HEK293 (cell line): ENCODE measurements around the gene IGIP.

Source experiments
- CTCF ChIA-PET: fragments of 350-600 bp; formaldehyde crosslinking; extraction: SDS; loops from one replicate; lab custom pipeline; 2021; ENCODE audit warnings: antibody characterized with exemption; lab: Yijun Ruan, JAX
- POLR2A ChIA-PET: fragments of 300-600 bp; formaldehyde crosslinking; extraction: SDS; loops from one replicate; lab custom pipeline; 2020; ENCODE audit warnings: antibody characterized with exemption, inconsistent platforms; lab: Yijun Ruan, JAX
- H3K27ac ChIP-seq: fragments of 200-500 bp; sonication (Bioruptor generic); 2 replicates; pipeline ENCODE4 v1.5.1; 2014; ENCODE audit warnings: low read depth, low read length, control low read depth, inconsistent platforms; ENCODE audit errors: extremely low read depth
- H3K36me3 ChIP-seq, 2 experiments: fragments of 200-500 bp in 1 of 2; sonication (Bioruptor generic) in 1 of 2; 1 replicate in 1 of 2; 2 replicates in 1 of 2; pipeline ENCODE4 v1.5.1; 2014 to 2017; ENCODE audit warnings: inconsistent platforms in 2 of 2, low read length in 2 of 2; ENCODE audit not compliant: control insufficient read depth in 2 of 2, insufficient read depth in 1 of 2
- H3K4me1 ChIP-seq: fragments of 200-500 bp; sonication (Bioruptor generic); 2 replicates; pipeline ENCODE4 v1.5.1; 2014; ENCODE audit warnings: mild to moderate bottlenecking, low read length, inconsistent platforms; ENCODE audit not compliant: control insufficient read depth, insufficient read depth
- H3K4me3 ChIP-seq: 2 replicates; pipeline ENCODE4 v1.5.1; 2011; ENCODE audit warnings: low read depth, mild to moderate bottlenecking, control low read depth, low read length, moderate library complexity
- H3K9me3 ChIP-seq: fragments of 200-500 bp; sonication (Bioruptor generic); 2 replicates; pipeline ENCODE4 v1.5.1; 2014; ENCODE audit warnings: low read depth, low read length, inconsistent platforms; ENCODE audit not compliant: control insufficient read depth, insufficient read depth
- GLIS1 ChIP-seq: fragments of 450-650 bp; formaldehyde crosslinking; IDR thresholded peaks from 2 replicates; pipeline ENCODE4 v1.5.1; 2016; ENCODE audit warnings: missing biosample characterization, missing genetic modification characterization
- KLF1 ChIP-seq: fragments of 450-650 bp; formaldehyde crosslinking; IDR thresholded peaks from 2 replicates; pipeline ENCODE4 v1.5.1; 2016; ENCODE audit warnings: missing biosample characterization, missing genetic modification characterization
- KLF8 ChIP-seq: fragments of 450-650 bp; formaldehyde crosslinking; IDR thresholded peaks from 2 replicates; pipeline ENCODE4 v1.5.1; 2016; ENCODE audit warnings: missing biosample characterization, missing genetic modification characterization
- OSR2 ChIP-seq: fragments of 450-650 bp; formaldehyde crosslinking; IDR thresholded peaks from 2 replicates; pipeline ENCODE4 v1.5.1; 2016; ENCODE audit warnings: missing biosample characterization, missing genetic modification characterization
- ZBTB20 ChIP-seq: fragments of 450-650 bp; formaldehyde crosslinking; IDR thresholded peaks from 2 replicates; pipeline ENCODE4 v1.5.1; 2016; ENCODE audit warnings: missing biosample characterization, missing genetic modification characterization
- ZBTB21 ChIP-seq: fragments of 450-650 bp; formaldehyde crosslinking; IDR thresholded peaks from 2 replicates; pipeline ENCODE4 v1.5.1; 2017; ENCODE audit warnings: missing biosample characterization, missing genetic modification characterization
- ZFP37 ChIP-seq: fragments of 450-650 bp; formaldehyde crosslinking; IDR thresholded peaks from 2 replicates; pipeline ENCODE4 v1.5.1; 2016; ENCODE audit warnings: missing biosample characterization, missing genetic modification characterization
- ZNF10 ChIP-seq: fragments of 450-650 bp; formaldehyde crosslinking; IDR thresholded peaks from 2 replicates; pipeline ENCODE4 v1.5.1; 2017; ENCODE audit warnings: missing biosample characterization, missing genetic modification characterization
- ZNF2 ChIP-seq: fragments of 450-650 bp; formaldehyde crosslinking; IDR thresholded peaks from 2 replicates; pipeline ENCODE4 v1.5.1; 2016; ENCODE audit warnings: missing biosample characterization, missing genetic modification characterization
- ZNF202 ChIP-seq: fragments of 450-650 bp; formaldehyde crosslinking; IDR thresholded peaks from 2 replicates; pipeline ENCODE4 v1.5.1; 2016; ENCODE audit warnings: missing biosample characterization, missing genetic modification characterization, borderline replicate concordance
- ZNF335 ChIP-seq: fragments of 450-650 bp; formaldehyde crosslinking; conservative IDR thresholded peaks from 2 replicates; pipeline ENCODE4 v1.5.1; 2016; ENCODE audit warnings: missing biosample characterization, missing genetic modification characterization
- ZNF341 ChIP-seq: fragments of 450-650 bp; formaldehyde crosslinking; IDR thresholded peaks from 2 replicates; pipeline ENCODE4; 2016; ENCODE audit warnings: low read depth, missing biosample characterization, missing genetic modification characterization
- ZNF366 ChIP-seq: fragments of 450-650 bp; formaldehyde crosslinking; conservative IDR thresholded peaks from 2 replicates; pipeline ENCODE4 v1.5.1; 2016; ENCODE audit warnings: missing biosample characterization, missing genetic modification characterization
- ZNF501 ChIP-seq: fragments of 450-650 bp; formaldehyde crosslinking; IDR thresholded peaks from 2 replicates; pipeline ENCODE4 v1.5.1; 2016; ENCODE audit warnings: missing biosample characterization, missing genetic modification characterization
- ZNF76 ChIP-seq: fragments of 450-650 bp; formaldehyde crosslinking; IDR thresholded peaks from 2 replicates; pipeline ENCODE4; 2016; ENCODE audit warnings: low read depth, missing biosample characterization, missing genetic modification characterization, borderline replicate concordance
- ZSCAN16 ChIP-seq: fragments of 450-650 bp; formaldehyde crosslinking; IDR thresholded peaks from 2 replicates; pipeline ENCODE4 v1.5.1; 2016; ENCODE audit warnings: missing biosample characterization, missing genetic modification characterization
- ZSCAN30 ChIP-seq: fragments of 450-650 bp; IDR thresholded peaks from 2 replicates; pipeline ENCODE4 v1.5.1; 2018; ENCODE audit warnings: missing biosample characterization, mild to moderate bottlenecking, missing genetic modification characterization, moderate library complexity
- TF ChIP-seq, protein P1 (sequence below): fragments of 450-650 bp; formaldehyde crosslinking; IDR thresholded peaks from 2 replicates; pipeline ENCODE4 v1.5.1; 2016; ENCODE audit warnings: missing biosample characterization, missing genetic modification characterization
- TF ChIP-seq, protein P2 (sequence below): fragments of 450-650 bp; formaldehyde crosslinking; IDR thresholded peaks from 2 replicates; pipeline ENCODE4 v1.5.1; 2016; ENCODE audit warnings: missing biosample characterization, missing genetic modification characterization
- TF ChIP-seq, protein P3 (sequence below): fragments of 450-650 bp; formaldehyde crosslinking; IDR thresholded peaks from 2 replicates; pipeline ENCODE4 v1.5.1; 2016; ENCODE audit warnings: missing biosample characterization, missing genetic modification characterization
- TF ChIP-seq, protein P4 (sequence below): fragments of 450-650 bp; formaldehyde crosslinking; IDR thresholded peaks from 2 replicates; pipeline ENCODE4 v1.5.1; 2016; ENCODE audit warnings: missing biosample characterization, missing genetic modification characterization
- TF ChIP-seq, protein P5 (sequence below): fragments of 450-650 bp; formaldehyde crosslinking; optimal IDR thresholded peaks from 2 replicates; pipeline ENCODE3; 2016; ENCODE audit warnings: missing biosample characterization, mild to moderate bottlenecking, missing genetic modification characterization
- TF ChIP-seq, protein P6 (sequence below): fragments of 450-650 bp; formaldehyde crosslinking; IDR thresholded peaks from 2 replicates; pipeline ENCODE4 v1.5.1; 2017; ENCODE audit warnings: missing biosample characterization, missing genetic modification characterization

Gene IGIP

DNA sequence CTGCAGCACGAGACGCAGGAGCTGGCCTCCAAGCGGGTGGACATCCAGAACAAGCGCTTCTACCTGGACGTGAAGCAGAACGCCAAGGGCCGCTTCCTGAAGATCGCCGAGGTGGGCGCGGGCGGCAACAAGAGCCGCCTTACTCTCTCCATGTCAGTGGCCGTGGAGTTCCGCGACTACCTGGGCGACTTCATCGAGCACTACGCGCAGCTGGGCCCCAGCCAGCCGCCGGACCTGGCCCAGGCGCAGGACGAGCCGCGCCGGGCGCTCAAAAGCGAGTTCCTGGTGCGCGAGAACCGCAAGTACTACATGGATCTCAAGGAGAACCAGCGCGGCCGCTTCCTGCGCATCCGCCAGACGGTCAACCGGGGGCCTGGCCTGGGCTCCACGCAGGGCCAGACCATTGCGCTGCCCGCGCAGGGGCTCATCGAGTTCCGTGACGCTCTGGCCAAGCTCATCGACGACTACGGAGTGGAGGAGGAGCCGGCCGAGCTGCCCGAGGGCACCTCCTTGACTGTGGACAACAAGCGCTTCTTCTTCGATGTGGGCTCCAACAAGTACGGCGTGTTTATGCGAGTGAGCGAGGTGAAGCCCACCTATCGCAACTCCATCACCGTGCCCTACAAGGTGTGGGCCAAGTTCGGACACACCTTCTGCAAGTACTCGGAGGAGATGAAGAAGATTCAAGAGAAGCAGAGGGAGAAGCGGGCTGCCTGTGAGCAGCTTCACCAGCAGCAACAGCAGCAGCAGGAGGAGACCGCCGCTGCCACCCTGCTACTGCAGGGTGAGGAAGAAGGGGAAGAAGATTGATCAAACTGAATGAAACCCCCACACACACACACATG is 11.2 kb upstream of the IGIP start:
- Histone ChIP-seq H3K36me3 (peaks cover 0 to 5% of the 10 kb centered on the region in 2 experiments; a peak in 2 of 3 replicates), H3K27ac (peak overlapping the region; percentile 97), H3K4me1 (peaks cover 37% of the 10 kb centered on the region), H3K4me3 (peak overlapping the region; percentile 72), H3K9me3 (no peaks in the 10 kb centered on the region)
- CTCF ChIA-PET: interaction anchor here (0.6 to 8.1 kb wide), 5 partner anchors 9 to 349 kb away, joined by 3 to 68 read pairs (median 8); no protein-coding TSS in a partner anchor
- POLR2A ChIA-PET: interaction anchor here (0.8 to 1.8 kb wide), 3 partner anchors 9 to 231 kb away, joined by 3 to 6 read pairs (median 4); partner anchors contain the start of gene HBEGF
- TF ChIP-seq ZNF202 (tag by site-specific recombination): no peak
- TF ChIP-seq, protein P1, sequence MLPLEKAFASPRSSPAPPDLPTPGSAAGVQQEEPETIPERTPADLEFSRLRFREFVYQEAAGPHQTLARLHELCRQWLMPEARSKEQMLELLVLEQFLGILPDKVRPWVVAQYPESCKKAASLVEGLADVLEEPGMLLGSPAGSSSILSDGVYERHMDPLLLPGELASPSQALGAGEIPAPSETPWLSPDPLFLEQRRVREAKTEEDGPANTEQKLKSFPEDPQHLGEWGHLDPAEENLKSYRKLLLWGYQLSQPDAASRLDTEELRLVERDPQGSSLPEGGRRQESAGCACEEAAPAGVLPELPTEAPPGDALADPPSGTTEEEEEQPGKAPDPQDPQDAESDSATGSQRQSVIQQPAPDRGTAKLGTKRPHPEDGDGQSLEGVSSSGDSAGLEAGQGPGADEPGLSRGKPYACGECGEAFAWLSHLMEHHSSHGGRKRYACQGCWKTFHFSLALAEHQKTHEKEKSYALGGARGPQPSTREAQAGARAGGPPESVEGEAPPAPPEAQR (tag by site-specific recombination): no peak
- peak; percentile 40; the same call in 1 of the 2 replicates for TF ChIP-seq ZSCAN30 (tag by site-specific recombination)
- 0 out of 2 replicates have a peak, but pooled peaks have one; percentile 9 for TF ChIP-seq GLIS1 (tag by site-specific recombination)
- TF ChIP-seq ZNF10 (tag by site-specific recombination): peak; percentile 53; the same call in 1 of the 2 replicates
- TF ChIP-seq ZNF335: peak; percentile 77
- TF ChIP-seq, protein P2, sequence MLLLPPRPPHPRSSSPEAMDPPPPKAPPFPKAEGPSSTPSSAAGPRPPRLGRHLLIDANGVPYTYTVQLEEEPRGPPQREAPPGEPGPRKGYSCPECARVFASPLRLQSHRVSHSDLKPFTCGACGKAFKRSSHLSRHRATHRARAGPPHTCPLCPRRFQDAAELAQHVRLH (tag by site-specific recombination): no peak
- TF ChIP-seq, protein P3, sequence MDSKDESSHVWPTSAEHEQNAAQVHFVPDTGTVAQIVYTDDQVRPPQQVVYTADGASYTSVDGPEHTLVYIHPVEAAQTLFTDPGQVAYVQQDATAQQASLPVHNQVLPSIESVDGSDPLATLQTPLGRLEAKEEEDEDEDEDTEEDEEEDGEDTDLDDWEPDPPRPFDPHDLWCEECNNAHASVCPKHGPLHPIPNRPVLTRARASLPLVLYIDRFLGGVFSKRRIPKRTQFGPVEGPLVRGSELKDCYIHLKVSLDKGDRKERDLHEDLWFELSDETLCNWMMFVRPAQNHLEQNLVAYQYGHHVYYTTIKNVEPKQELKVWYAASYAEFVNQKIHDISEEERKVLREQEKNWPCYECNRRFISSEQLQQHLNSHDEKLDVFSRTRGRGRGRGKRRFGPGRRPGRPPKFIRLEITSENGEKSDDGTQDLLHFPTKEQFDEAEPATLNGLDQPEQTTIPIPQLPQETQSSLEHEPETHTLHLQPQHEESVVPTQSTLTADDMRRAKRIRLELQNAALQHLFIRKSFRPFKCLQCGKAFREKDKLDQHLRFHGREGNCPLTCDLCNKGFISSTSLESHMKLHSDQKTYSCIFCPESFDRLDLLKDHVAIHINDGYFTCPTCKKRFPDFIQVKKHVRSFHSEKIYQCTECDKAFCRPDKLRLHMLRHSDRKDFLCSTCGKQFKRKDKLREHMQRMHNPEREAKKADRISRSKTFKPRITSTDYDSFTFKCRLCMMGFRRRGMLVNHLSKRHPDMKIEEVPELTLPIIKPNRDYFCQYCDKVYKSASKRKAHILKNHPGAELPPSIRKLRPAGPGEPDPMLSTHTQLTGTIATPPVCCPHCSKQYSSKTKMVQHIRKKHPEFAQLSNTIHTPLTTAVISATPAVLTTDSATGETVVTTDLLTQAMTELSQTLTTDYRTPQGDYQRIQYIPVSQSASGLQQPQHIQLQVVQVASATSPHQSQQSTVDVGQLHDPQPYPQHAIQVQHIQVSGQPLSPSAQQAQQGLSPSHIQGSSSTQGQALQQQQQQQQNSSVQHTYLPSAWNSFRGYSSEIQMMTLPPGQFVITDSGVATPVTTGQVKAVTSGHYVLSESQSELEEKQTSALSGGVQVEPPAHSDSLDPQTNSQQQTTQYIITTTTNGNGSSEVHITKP: peak; percentile 100
- peak; percentile 59; the same call in 1 of the 2 replicates for TF ChIP-seq ZNF501 (tag by site-specific recombination)
- 0 out of 2 replicates have a peak, but pooled peaks have one; percentile 12 for TF ChIP-seq ZNF76
- peak; percentile 46 for TF ChIP-seq ZNF341 (tag by site-specific recombination)
- peak; percentile 76; the same call in 1 of the 2 replicates for TF ChIP-seq ZFP37 (tag by site-specific recombination)
- TF ChIP-seq OSR2 (tag by site-specific recombination): peak; percentile 93
- TF ChIP-seq KLF1: peak; percentile 9; the same call in 1 of the 2 replicates
- TF ChIP-seq KLF8 (tag by site-specific recombination): 0 out of 2 replicates have a peak, but pooled peaks have one; percentile 10
- TF ChIP-seq ZBTB20 (tag by site-specific recombination): peak; percentile 45; the same call in 1 of the 2 replicates
- TF ChIP-seq, protein P4, sequence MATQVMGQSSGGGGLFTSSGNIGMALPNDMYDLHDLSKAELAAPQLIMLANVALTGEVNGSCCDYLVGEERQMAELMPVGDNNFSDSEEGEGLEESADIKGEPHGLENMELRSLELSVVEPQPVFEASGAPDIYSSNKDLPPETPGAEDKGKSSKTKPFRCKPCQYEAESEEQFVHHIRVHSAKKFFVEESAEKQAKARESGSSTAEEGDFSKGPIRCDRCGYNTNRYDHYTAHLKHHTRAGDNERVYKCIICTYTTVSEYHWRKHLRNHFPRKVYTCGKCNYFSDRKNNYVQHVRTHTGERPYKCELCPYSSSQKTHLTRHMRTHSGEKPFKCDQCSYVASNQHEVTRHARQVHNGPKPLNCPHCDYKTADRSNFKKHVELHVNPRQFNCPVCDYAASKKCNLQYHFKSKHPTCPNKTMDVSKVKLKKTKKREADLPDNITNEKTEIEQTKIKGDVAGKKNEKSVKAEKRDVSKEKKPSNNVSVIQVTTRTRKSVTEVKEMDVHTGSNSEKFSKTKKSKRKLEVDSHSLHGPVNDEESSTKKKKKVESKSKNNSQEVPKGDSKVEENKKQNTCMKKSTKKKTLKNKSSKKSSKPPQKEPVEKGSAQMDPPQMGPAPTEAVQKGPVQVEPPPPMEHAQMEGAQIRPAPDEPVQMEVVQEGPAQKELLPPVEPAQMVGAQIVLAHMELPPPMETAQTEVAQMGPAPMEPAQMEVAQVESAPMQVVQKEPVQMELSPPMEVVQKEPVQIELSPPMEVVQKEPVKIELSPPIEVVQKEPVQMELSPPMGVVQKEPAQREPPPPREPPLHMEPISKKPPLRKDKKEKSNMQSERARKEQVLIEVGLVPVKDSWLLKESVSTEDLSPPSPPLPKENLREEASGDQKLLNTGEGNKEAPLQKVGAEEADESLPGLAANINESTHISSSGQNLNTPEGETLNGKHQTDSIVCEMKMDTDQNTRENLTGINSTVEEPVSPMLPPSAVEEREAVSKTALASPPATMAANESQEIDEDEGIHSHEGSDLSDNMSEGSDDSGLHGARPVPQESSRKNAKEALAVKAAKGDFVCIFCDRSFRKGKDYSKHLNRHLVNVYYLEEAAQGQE: 0 out of 2 replicates have a peak, but pooled peaks have one; percentile 29
- TF ChIP-seq ZBTB21 (tag by site-specific recombination): 0 out of 2 replicates have a peak, but pooled peaks have one; percentile 19
- TF ChIP-seq ZSCAN16: no peak
- TF ChIP-seq, protein P5, sequence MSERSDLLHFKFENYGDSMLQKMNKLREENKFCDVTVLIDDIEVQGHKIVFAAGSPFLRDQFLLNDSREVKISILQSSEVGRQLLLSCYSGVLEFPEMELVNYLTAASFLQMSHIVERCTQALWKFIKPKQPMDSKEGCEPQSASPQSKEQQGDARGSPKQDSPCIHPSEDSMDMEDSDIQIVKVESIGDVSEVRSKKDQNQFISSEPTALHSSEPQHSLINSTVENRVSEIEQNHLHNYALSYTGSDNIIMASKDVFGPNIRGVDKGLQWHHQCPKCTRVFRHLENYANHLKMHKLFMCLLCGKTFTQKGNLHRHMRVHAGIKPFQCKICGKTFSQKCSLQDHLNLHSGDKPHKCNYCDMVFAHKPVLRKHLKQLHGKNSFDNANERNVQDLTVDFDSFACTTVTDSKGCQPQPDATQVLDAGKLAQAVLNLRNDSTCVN: peak; percentile 94
- TF ChIP-seq ZNF366 (tag by site-specific recombination): peak; percentile 40; the same call in 1 of the 2 replicates
- TF ChIP-seq, protein P6, sequence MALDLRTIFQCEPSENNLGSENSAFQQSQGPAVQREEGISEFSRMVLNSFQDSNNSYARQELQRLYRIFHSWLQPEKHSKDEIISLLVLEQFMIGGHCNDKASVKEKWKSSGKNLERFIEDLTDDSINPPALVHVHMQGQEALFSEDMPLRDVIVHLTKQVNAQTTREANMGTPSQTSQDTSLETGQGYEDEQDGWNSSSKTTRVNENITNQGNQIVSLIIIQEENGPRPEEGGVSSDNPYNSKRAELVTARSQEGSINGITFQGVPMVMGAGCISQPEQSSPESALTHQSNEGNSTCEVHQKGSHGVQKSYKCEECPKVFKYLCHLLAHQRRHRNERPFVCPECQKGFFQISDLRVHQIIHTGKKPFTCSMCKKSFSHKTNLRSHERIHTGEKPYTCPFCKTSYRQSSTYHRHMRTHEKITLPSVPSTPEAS: 0 out of 2 replicates have a peak, but pooled peaks have one; percentile 91
- TF ChIP-seq ZNF2 (tag by site-specific recombination): peak; percentile 70
